Measurements from ENCODE around the gene PARD3.

The PARD3 gene

DNA sequence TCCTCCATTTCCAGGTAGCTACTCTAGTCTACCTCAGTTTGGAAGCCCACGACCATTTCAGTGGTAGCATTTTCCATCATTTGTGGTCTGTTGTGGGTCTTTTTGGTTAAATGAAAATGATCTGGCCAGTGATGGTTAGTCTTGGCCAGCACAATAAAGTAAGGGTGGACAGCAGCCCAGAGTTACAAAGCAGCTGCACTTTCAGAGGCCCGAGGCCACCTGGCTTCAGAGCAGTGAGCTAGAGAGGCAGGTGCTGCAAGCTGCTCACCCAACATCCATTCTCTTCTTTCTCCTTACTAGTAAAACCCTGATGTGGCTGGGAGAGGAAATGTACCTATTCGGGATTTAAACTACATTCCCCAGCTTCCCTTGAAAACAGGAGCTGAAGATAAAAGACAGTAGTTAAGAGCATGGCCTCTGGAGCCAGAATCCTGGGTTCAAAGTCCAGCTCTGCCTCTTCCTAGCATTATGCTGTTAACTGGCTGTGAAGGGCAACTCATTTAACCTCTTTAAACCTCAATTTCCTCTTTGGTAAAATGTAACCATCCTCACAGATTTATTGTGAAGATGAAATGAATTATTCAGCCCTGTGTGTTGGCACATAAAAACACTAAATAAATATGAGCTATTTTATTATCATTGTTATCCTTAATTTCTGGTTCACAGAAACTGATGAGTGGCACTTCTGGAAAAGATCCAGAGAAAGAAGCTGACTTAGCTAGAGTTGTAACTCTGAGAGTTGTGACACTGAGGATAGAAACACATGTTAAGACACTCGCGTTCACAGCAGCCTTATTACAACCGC lies 517.4 kb downstream of the PARD3 start:
- no peak overlapping the region for H3K27ac ChIP-seq (ENCODE audit: low read length)
- no peaks in the 10 kb centered on the region for H3K4me1 ChIP-seq (ENCODE audit: control insufficient read depth in 1 of 2, insufficient read depth in 2 of 2, low read length in 2 of 2)

DNA sequence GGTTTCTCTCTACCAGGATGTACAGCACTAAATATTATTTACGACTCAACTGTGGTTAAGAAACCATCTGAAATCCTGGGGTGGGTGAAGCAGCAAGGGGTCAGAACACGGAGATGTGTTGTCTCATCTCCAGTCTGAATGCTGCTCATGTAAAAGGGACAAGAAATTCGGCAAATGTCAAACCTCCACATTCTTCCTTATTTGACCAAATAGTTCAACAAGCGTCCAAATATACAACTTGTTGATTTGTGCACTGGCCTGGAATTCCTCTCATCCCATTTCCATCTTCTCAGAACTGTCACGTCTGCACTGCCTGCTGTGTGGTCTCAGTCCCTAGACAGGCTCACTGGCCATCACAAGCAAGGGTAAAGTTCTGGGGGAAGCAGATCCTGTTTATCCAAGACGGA lies 520.0 kb downstream of the PARD3 start:
- Histone ChIP-seq H3K4me3 (ENCODE audit: low read depth in 1 of 2, low read length in 2 of 2) (no peak overlapping the region), H3K4me1 (ENCODE audit: control insufficient read depth in 1 of 2, insufficient read depth in 2 of 2, low read length in 2 of 2) (no peaks in the 10 kb centered on the region), H3K9me3 (ENCODE audit: control insufficient read depth in 1 of 2, low read length in 2 of 2) (no peaks in the 10 kb centered on the region), H3K36me3 (ENCODE audit: control insufficient read depth in 1 of 2, insufficient read depth in 2 of 2, low read length in 2 of 2) (no peaks in the 10 kb centered on the region), H3K27me3 (ENCODE audit: low read depth, low read length) (no peaks in the 10 kb centered on the region), H3K27ac (ENCODE audit: low read length) (no peak overlapping the region)

More for the DNA sequence above, 517.4 kb downstream of the PARD3 start:
- H3K9me3 ChIP-seq (ENCODE audit: control insufficient read depth in 1 of 2, low read length in 2 of 2), result no peaks in the 10 kb centered on the region
- no peak overlapping the region for H3K4me3 ChIP-seq (ENCODE audit: low read depth in 1 of 2, low read length in 2 of 2)
- no peaks in the 10 kb centered on the region for H3K36me3 ChIP-seq (ENCODE audit: control insufficient read depth in 1 of 2, insufficient read depth in 2 of 2, low read length in 2 of 2)
- no peaks in the 10 kb centered on the region for H3K27me3 ChIP-seq (ENCODE audit: low read depth, low read length)

DNA sequence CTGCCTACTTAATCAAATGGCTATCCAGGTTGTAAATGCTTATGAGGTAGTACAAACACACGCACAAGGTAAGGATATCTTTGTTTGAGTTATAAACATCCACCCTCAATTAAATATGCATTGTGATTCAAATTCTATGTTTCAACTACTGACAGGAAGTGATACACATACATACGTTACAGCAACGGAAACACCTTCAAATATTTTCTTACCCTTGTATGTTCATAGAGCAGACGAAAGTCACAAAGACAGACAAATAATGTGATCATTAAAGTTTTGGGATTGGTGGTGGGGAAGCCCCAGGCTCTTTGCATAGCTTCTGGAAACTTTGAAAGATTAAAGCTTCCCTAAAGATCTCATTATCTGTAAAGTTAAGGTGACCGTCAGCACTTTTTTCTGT lies 521.0 kb downstream of the PARD3 start:
- no peak overlapping the region for H3K27ac ChIP-seq (ENCODE audit: low read length)
- no peak overlapping the region for H3K4me3 ChIP-seq (ENCODE audit: low read depth in 1 of 2, low read length in 2 of 2)
- H3K9me3 ChIP-seq (ENCODE audit: control insufficient read depth in 1 of 2, low read length in 2 of 2), result no peaks in the 10 kb centered on the region
- H3K4me1 ChIP-seq (ENCODE audit: control insufficient read depth in 1 of 2, insufficient read depth in 2 of 2, low read length in 2 of 2), result no peaks in the 10 kb centered on the region
- no peaks in the 10 kb centered on the region for H3K27me3 ChIP-seq (ENCODE audit: low read depth, low read length)
- H3K36me3 ChIP-seq (ENCODE audit: control insufficient read depth in 1 of 2, insufficient read depth in 2 of 2, low read length in 2 of 2), result no peaks in the 10 kb centered on the region

DNA sequence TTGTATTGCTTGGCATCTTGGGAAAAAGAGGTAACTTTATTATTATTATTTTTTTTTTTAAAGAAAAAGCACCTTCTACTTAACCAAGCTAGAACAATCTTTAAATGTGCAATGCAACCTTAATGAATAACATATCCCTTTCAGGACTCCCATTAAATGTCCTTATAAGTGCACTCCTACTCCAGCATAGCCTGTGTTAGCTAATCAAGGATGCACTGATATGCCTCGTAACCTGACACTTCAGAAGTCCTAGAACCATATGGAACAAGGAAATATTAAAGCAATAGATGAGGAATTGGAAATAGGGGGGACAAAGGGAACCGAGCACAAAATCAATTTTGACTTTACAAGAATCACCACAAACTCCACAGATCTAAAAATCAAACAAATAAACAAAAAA lies 522.4 kb downstream of the PARD3 start:
- no peaks in the 10 kb centered on the region for H3K36me3 ChIP-seq (ENCODE audit: control insufficient read depth in 1 of 2, insufficient read depth in 2 of 2, low read length in 2 of 2)
- H3K4me1 ChIP-seq (ENCODE audit: control insufficient read depth in 1 of 2, insufficient read depth in 2 of 2, low read length in 2 of 2), result no peaks in the 10 kb centered on the region

DNA sequence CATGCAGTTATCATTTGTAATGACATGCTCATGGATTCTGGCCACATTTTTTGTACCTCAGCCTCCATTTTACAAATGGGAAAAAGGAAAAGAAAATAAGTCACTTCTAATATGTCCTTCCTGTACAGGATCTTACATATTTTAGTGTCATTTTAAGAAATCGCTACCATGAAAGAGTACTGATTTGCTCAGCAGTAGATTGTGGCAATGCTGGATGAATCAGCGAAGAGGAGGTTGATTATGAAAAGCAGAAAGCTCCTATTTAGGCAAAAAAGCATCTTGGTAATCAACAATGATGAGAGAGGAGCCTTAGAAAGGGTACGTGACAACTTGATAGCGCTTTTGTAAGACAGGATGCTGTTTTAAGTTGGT lies 522.9 kb downstream of the PARD3 start:
- H3K27ac ChIP-seq (ENCODE audit: low read length), result no peak overlapping the region
- no peaks in the 10 kb centered on the region for H3K4me1 ChIP-seq (ENCODE audit: control insufficient read depth in 1 of 2, insufficient read depth in 2 of 2, low read length in 2 of 2)
- no peaks in the 10 kb centered on the region for H3K9me3 ChIP-seq (ENCODE audit: control insufficient read depth in 1 of 2, low read length in 2 of 2)
- H3K36me3 ChIP-seq (ENCODE audit: control insufficient read depth in 1 of 2, insufficient read depth in 2 of 2, low read length in 2 of 2), result no peaks in the 10 kb centered on the region
- H3K27me3 ChIP-seq (ENCODE audit: low read depth, low read length), result no peaks in the 10 kb centered on the region
- H3K4me3 ChIP-seq (ENCODE audit: low read depth in 1 of 2, low read length in 2 of 2), result no peak overlapping the region

More for the DNA sequence above, 522.4 kb downstream of the PARD3 start:
- no peak overlapping the region for H3K4me3 ChIP-seq (ENCODE audit: low read depth in 1 of 2, low read length in 2 of 2)
- no peak overlapping the region for H3K27ac ChIP-seq (ENCODE audit: low read length)
- no peaks in the 10 kb centered on the region for H3K9me3 ChIP-seq (ENCODE audit: control insufficient read depth in 1 of 2, low read length in 2 of 2)
- H3K27me3 ChIP-seq (ENCODE audit: low read depth, low read length), result no peaks in the 10 kb centered on the region

DNA sequence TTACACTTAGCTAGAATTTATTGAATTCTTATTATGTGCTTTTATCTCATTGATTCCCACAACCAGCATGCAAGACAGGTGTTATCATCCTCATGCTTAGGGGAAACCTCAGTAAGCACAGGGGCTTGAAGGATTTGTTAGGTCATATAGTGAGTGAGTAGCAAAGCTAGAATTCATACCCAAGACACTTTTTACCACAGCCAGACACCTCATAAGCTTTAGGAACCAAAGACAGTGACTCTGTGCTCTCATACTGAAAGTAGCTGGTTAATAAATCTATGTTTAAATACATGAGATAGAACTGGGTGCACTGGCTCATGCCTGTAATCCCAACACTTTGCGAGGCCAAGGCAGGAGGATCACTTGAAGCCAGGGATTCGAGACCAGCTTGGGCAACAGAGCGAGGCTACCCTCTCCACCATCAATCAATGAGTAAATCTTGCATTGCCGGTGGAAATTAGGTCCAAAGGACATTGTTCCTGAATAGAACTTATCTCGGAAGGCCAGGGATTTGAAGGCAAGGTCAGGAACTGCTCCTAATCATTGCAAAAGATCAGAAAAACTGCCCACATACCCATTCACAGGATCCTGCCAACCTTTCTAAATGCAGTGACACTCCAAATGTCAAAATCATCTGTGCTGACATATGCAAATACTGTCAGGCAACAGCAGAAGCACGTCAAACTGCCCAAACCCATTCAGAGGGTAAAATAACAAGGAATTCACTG lies 523.5 kb downstream of the PARD3 start:
- H3K9me3 ChIP-seq (ENCODE audit: control insufficient read depth in 1 of 2, low read length in 2 of 2), result no peaks in the 10 kb centered on the region
- no peaks in the 10 kb centered on the region for H3K4me1 ChIP-seq (ENCODE audit: control insufficient read depth in 1 of 2, insufficient read depth in 2 of 2, low read length in 2 of 2)
- H3K4me3 ChIP-seq (ENCODE audit: low read depth in 1 of 2, low read length in 2 of 2), result no peak overlapping the region
- no peak overlapping the region for H3K27ac ChIP-seq (ENCODE audit: low read length)
- H3K27me3 ChIP-seq (ENCODE audit: low read depth, low read length), result no peaks in the 10 kb centered on the region
- H3K36me3 ChIP-seq (ENCODE audit: control insufficient read depth in 1 of 2, insufficient read depth in 2 of 2, low read length in 2 of 2), result no peaks in the 10 kb centered on the region

DNA sequence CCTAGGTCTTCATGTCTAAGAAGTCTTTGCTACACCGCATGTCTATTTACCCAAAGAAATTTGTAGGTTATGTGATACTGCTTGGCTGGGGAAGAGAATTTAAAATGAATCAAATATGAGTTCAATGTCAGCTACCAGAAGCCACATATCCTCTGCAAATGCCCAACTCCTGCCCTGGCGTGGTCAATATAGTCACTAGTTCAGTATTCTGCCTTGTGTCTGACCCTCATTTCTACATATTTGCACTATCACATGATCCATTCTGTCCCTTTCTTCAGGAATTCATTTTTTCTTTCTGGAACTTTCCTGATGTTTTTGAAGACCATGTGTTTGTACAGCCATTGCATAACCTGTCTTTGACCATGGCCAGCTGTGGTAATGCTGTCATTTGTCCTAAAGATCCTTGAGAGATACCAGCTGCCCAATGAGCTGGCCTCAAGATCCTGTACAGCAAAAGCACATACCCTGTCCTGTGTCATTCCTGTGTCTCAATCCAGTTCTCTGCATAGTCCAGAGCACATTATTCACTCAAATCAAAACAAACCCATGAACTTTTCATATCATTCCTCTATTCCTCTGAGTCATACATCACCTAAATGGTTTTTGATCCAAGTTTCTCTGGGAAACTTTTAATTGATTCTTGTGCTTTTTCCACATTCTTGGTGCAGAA lies 524.5 kb downstream of the PARD3 start:
- H3K27ac ChIP-seq (ENCODE audit: low read length), result no peak overlapping the region
- no peak overlapping the region for H3K4me3 ChIP-seq (ENCODE audit: low read depth in 1 of 2, low read length in 2 of 2)
- H3K27me3 ChIP-seq (ENCODE audit: low read depth, low read length), result no peaks in the 10 kb centered on the region
- H3K36me3 ChIP-seq (ENCODE audit: control insufficient read depth in 1 of 2, insufficient read depth in 2 of 2, low read length in 2 of 2), result no peaks in the 10 kb centered on the region
- H3K4me1 ChIP-seq (ENCODE audit: control insufficient read depth in 1 of 2, insufficient read depth in 2 of 2, low read length in 2 of 2), result no peaks in the 10 kb centered on the region
- no peaks in the 10 kb centered on the region for H3K9me3 ChIP-seq (ENCODE audit: control insufficient read depth in 1 of 2, low read length in 2 of 2)

DNA sequence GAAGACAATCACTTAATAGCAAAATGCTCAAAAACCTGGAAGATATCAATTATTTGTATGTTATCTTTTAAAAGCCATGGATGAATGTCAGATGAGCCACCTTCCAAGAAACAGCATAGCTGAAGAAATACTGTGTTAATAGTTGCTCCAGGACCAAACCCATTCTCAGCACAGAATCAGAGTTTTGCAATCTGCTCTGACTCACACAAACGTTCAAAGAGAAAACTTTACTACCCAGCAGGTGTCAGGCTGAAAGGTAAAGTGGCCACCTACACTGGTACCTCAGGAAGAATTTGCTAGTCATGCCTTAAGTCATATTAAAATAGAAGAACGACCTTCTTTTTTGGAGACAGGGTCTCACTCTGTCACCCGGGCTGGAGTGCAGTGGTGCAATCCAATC lies 526.5 kb downstream of the PARD3 start:
- no peak overlapping the region for H3K4me3 ChIP-seq (ENCODE audit: low read depth in 1 of 2, low read length in 2 of 2)
- H3K4me1 ChIP-seq (ENCODE audit: control insufficient read depth in 1 of 2, insufficient read depth in 2 of 2, low read length in 2 of 2), result no peaks in the 10 kb centered on the region
- H3K9me3 ChIP-seq (ENCODE audit: control insufficient read depth in 1 of 2, low read length in 2 of 2), result no peaks in the 10 kb centered on the region
- no peaks in the 10 kb centered on the region for H3K27me3 ChIP-seq (ENCODE audit: low read depth, low read length)
- H3K27ac ChIP-seq (ENCODE audit: low read length), result no peak overlapping the region
- H3K36me3 ChIP-seq (ENCODE audit: control insufficient read depth in 1 of 2, insufficient read depth in 2 of 2, low read length in 2 of 2), result no peaks in the 10 kb centered on the region

DNA sequence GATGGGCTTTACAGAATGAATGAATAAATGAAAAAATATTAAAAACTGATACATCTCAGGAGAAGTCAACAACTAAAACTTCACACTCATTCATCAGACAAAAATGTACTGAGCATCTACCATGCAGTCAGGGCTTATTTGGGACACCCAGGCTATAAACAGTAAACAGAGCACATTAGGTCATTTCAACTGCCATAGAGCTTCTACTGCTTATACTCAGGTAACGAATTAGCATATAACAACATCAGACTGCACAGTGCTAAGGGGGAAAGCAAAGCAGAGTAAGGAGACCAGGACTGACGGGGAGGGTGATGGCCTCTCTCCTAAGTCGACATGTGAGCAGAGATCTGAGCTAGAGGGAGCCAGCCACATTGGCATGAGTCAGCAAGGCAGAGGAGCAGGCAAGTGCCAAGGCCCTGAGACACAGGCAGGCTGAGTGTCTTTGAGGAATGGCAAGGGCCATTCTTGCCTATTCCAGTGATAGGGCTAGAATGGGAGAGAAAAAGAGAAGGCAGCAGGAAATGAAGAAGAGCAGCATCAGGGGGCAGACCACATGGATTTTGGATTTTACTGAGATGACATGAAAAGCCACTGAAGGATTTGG lies 528.9 kb downstream of the PARD3 start:
- Histone ChIP-seq H3K4me3 (ENCODE audit: low read depth in 1 of 2, low read length in 2 of 2) (no peak overlapping the region), H3K9me3 (ENCODE audit: control insufficient read depth in 1 of 2, low read length in 2 of 2) (no peaks in the 10 kb centered on the region), H3K36me3 (ENCODE audit: control insufficient read depth in 1 of 2, insufficient read depth in 2 of 2, low read length in 2 of 2) (peaks cover 0 to 2% of the 10 kb centered on the region in 2 donors), H3K27ac (ENCODE audit: low read length) (no peak overlapping the region), H3K4me1 (ENCODE audit: control insufficient read depth in 1 of 2, insufficient read depth in 2 of 2, low read length in 2 of 2) (no peaks in the 10 kb centered on the region), H3K27me3 (ENCODE audit: low read depth, low read length) (no peaks in the 10 kb centered on the region)

DNA sequence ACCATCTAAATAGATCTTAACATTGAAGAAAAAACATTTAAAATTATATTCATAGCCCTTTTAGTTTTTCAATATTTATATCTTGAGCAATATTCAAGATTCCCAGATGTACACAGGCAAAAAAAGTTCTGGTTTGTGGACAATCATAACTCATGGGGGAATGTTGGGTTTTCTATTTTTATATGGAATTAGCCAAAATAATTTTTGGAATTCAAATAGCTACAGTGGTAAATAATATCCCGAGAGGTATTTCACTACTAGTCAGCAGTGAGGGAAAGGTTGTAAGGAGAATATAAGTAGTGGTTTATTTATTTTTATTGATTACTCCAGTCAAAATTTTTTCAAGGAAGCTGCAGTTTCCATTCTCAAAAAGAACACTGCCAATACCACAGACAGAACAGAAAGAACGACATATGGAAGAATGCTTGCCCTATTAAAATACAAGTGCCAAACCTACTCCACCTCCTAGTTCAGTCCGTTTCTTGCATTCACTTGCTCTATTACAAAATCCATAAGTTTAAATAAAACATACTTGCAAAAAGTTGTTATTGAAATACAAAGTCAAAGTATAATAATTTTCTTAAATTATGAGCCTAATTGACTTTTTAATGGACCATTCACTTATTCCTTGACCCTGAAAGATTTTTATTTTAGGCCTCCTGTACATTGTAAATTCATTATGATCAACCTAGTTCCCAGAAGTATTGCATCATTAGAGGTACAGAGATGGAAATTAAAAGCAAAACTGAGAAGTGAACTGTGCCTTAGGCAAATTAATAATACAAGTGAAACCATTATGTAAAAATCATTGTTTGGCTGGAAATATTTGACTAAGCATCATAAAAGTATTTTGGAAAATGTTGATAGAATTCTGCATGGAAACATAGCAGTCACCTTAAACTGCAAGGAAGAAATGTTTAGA lies 533.2 kb downstream of the PARD3 start:
- peaks cover 0 to 7% of the 10 kb centered on the region in 2 donors for H3K36me3 ChIP-seq (ENCODE audit: control insufficient read depth in 1 of 2, insufficient read depth in 2 of 2, low read length in 2 of 2)
- H3K27me3 ChIP-seq (ENCODE audit: low read depth, low read length), result no peaks in the 10 kb centered on the region
- no peaks in the 10 kb centered on the region for H3K9me3 ChIP-seq (ENCODE audit: control insufficient read depth in 1 of 2, low read length in 2 of 2)
- H3K4me1 ChIP-seq (ENCODE audit: control insufficient read depth in 1 of 2, insufficient read depth in 2 of 2, low read length in 2 of 2), result no peaks in the 10 kb centered on the region
- H3K27ac ChIP-seq (ENCODE audit: low read length), result no peak overlapping the region
- no peak overlapping the region for H3K4me3 ChIP-seq (ENCODE audit: low read depth in 1 of 2, low read length in 2 of 2)

Measured in muscle layer of duodenum (tissue), 2 donors.